ENCODE measurements around the gene DEFB115.
"Not testable (repeated sequence)": the region's sequence is repeated elsewhere in the genome, so short reads cannot be mapped to it uniquely, and the experiment has no call there.

Gene DEFB115, protein sequence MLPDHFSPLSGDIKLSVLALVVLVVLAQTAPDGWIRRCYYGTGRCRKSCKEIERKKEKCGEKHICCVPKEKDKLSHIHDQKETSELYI

DNA sequence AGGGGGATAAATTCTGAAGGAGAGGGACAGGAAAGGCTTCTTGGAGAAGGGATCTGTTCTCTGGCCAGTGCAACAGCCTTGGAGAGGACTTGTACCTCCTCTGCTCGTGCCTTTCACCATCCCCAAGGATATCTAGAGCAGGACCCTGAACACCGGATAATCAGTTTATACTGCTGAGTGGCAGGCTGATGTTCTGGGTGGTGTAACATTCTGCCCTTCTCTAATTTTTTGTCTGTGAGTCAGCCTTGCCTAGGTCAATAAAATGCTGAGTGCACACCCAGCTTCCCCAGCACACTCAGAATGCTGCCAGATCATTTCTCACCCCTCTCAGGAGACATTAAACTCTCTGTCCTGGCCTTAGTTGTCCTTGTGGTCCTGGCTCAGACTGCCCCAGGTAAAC, at the start of gene DEFB115:
TSS of gene DEFB115 (plus strand) at position 301 of the 400 bp plus-strand sequence. CDS start at position 301, 0 bp downstream.
- no peak for DNase-seq

DNA sequence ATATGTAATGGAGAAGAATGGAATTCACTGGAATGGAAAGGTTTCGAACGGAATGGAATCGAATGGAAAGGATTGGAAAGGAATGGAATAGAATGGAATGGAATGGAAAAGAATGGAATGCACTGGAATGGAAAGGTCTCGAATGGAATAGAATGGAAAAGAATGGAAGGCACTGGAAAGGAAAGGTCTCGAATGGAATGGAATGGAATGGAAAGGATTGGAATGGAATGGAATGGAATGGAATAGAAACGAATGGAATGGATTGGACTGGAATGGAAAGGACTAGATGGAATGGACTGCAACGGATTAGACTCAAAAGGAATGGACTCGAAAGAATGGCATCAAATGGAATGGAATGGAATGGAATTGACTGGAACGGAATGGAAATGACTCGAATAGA, 20.5 kb upstream of the DEFB115 start:
- no peak for DNase-seq

DNA sequence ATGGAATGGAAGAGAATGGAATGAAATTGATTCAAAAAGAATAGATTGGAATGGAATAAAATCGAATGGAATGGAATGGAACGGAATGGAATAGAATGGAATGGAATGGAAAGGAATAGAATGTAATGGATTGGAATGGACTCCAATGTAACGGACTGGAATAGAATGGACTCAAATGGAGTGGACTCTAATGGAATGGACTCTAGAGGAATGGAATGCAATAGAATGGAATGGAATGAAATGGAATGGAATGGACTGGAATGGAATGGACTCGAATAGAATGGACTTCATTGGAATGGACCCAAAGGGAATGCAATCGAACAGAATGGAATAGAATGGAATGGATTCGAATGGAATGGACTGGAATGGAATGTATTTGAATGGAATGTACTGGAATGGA, 19.7 kb upstream of the DEFB115 start:
- DNase-seq, result no peak

DNA sequence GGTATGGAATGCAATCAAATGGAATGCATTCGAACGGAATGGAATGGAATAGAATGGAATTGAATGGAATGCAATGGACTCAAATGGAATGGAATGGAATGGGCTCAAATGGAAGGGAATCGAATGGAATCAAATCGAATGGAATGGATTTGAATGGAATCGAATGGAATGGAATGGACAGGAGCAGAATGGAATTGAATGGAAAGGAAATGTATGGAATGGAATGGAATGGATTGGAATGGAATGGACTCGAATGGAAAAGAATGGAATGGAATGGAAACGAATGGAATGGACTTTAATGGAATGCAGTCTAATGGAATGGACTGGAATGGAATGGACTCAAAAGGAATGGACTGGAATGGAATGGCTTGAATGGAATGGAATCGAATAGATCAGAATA, 18.3 kb upstream of the DEFB115 start:
- DNase-seq, result no peak

DNA sequence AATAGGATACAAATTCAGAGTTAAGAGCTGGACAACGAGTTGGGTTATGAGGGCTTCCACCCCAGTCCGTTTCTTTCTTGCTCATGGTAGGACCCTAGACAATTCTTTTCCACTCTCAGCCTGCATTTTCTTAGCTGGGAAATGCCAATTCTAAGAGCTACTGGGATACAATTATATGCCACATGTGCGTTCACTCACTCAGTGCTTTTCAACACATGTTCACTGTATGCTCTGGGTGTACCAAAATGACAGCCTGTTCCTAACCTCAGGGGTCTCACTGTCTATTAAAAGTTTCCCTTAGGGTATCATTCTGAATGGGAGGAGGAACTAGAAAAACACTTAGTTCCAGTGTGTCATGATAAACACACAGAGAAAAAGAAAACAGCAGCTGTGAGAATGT, 505 bp upstream of the DEFB115 start:
- DNase-seq, result no peak

DNA sequence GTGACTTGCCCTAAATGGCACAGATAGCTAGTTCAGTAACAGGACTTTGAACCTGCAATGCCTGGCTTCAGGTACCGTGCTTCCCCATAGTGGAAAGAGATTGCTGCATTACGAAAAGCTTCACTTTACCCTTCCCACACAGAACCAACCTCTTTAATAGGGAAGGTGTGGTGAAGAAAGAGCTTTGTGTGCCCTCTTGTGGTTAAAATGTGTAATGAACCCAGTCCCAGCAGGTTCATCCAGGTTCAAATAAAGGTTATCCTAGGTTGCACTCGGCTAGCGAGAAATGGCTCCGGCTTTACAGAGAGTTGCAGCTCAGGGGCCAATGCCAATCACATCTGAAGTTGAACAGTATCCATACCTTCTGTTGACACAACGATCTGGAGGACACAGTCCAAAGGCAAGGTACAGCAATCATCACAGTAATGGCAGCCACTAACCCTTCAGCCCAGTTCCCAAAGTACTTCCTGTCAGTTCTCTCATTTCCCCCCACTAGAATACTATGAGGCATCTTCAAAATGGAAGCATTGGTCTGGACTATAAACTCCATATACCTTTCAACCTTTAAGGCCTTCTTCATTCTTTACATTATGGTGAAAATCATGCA, 3.0 kb downstream of the DEFB115 start:
- no peak for DNase-seq

DNA sequence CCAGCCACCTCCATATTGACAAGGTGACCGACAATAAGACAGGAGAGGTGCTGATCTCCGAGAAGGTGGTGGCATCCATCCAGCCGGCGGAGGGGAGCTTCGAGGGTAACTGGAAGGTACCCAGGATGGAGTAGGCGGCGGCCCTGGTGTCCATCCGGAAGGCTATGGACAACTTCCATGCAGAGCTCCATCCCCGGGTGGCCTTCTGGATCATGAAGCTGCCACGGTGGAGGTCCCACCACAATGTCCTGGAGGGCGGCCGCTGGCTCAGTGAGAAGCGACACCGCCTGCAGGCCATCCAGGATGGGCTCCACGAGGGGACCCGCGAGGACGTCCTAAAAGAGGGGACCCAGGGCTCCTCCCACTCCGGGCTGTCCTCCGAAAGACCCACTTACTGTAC, 17.0 kb downstream of the DEFB115 start:
- DNase-seq, result no peak

DNA sequence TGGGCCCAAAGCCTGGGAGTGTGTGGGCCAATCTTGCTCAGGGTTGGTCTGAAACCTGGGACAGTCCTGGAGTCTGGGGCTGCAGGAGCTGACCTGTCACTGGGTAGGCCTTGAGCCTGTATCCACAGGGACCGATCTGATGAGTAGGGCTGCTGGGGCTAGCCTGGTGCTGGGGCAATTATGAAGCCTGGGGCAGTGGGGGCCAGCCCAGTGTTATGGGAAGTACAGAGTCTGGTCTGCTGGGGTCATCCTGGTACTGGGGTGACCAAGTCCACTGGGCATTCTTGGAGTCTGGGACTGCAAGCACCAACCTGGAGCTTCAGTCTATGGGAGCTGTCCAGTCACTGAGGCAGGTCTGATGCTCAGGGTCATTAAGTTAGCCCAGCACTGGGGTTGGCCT, 20.7 kb downstream of the DEFB115 start:
- DNase-seq, result no peak

DNA sequence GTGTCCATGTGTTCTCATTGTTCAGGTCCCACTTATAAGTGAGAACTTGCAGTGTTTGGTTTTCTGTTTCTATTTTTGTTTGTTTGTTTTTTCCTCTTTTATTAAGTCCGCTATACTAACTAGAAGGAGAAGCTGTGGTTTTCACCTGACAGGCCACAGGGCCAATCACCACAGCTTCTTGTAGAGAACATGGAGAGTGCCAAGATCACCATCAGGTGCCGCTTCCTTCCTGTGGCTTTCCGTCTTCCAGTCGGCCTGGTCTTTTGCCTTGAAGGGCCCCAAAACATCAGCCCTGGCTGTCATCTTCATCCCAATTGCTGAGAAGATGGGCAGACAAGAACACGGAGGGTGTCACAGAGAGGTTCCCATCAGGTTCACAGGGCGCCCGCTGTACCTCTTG, 27.5 kb downstream of the DEFB115 start:
- DNase-seq, result not testable (repeated sequence)

DNA sequence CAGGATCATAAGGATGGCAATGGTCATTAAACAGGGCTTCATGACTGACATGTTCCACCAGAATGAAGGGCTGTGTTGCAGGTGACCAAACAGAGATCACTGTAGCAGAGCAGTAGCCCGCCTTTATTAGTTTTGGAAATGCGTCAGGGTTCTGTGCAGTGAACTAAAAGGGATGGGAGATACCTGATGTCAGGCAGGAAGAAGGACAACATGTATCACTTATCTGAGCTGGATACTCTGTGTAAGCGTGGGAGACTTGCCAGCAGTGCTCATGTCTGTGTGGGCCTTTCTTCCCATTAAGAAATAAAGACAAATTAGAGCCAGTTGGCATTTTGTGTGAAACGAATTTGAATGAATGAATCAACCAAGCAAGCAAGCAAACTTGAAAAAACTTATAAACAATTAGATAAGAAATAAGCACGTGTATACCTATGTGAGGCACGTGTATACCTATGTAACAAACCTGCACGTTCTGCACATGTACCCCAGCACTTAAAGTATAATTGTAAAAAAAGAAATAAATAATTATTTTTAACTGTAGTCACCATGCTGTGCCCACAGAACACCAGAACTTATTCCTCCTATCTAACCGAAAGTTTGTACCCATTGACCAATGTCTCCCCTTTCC, 51.2 kb downstream of the DEFB115 start, which contains the start of gene DEFB116:
TSS of gene DEFB116 (minus strand) at position 51 of the 628 bp plus-strand sequence. CDS start at position 51, 0 bp downstream.
- no peak for DNase-seq
